Measurements from ENCODE around the gene ATG2B.

DNA sequence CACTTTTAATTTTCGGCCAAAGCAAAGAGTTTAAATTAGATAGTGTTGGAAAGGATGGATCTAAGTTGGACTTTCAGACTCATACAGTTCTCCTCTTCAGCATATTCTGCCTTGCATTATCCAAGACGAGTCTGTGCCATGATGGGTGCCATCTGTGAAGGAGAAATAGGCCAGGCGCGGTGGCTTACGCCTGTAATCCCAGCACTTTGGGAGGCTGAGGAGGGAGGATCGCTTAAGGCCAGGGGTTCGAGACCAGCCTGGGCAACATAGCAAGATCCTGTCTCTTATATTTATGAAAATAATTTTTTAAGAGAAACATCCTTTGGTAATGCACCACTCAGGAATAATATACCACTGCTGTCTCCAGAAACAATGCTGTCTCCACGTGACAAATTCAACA is 35.3 kb upstream of the ATG2B start:
- TF ChIP-seq POLR2A (IDR thresholded peaks at IDR 0.05), result no peak
- TF ChIP-seq, protein P1, sequence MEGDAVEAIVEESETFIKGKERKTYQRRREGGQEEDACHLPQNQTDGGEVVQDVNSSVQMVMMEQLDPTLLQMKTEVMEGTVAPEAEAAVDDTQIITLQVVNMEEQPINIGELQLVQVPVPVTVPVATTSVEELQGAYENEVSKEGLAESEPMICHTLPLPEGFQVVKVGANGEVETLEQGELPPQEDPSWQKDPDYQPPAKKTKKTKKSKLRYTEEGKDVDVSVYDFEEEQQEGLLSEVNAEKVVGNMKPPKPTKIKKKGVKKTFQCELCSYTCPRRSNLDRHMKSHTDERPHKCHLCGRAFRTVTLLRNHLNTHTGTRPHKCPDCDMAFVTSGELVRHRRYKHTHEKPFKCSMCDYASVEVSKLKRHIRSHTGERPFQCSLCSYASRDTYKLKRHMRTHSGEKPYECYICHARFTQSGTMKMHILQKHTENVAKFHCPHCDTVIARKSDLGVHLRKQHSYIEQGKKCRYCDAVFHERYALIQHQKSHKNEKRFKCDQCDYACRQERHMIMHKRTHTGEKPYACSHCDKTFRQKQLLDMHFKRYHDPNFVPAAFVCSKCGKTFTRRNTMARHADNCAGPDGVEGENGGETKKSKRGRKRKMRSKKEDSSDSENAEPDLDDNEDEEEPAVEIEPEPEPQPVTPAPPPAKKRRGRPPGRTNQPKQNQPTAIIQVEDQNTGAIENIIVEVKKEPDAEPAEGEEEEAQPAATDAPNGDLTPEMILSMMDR (IDR thresholded peaks at IDR 0.05), result no peak
